ENCODE measurements around the gene PRPF6.

The PRPF6 gene

DNA sequence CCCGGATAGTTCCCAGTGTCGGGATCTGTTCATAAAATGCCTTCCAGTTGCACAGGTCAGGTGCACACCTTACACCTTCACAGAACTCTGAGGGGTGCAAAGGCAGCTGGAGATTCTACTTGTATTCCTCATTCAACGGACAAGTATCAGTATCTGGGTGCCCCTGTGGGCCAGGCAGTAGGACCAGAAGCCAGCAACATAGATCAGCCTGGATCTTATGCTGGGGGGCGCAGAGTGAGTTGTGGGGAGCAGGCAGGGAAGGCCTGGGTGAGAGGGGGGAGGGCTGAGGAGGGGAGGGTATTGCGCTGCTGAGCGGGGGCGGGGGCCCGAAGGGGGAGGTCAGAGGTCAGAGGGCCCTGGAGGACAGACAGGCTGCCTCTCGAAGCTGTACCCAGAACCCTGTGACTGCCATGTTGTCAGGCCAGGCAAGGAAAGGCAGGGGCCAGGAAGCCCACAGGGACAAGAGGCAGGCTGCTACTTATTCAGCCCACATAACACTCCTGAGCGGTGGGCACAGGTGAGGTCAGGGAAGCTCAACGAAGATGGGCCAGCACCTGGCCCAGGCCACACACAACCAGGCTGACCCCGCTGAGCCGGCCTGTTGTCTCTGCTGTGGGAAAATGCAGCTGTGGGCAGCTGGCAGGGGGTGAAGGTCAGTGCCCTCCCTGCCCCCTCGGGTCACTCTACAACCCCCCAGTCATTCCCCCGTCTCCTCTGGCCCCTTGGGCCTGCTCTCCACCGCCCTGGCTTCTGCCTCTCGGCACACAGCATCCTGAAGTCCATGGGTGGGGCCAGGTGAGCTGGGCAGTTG, 100.1 kb downstream of the PRPF6 start:
- no peak for DNase-seq

GRCh38 chr20:64081624-64081964, 100.7 kb downstream of the PRPF6 start:
- DNase-seq: no peak

GRCh38 chr20:64082126-64082731, 101.3 kb downstream of the PRPF6 start:
- DNase-seq: no peak

All from DMS79 treated with DMSO at 0.1 percent for 48 hours (cell line).